Activated T-cell treated with anti-CD3 and anti-CD28 coated beads for 24 hours (primary cell): Measurements from ENCODE around the gene COX6B2.

ENCODE experiments used
- DNase-seq: peaks from one replicate; pipeline ENCODE4 v3.0.0-alpha.2; 2020; ENCODE audit warnings: low read depth

The COX6B2 gene

GRCh38 chr19:55383279-55384130, 29.0 kb upstream of the COX6B2 start:
- peak; percentile 29 for DNase-seq

- no peak for DNase-seq
These were observed 28.1 kb upstream of the COX6B2 start for GRCh38 chr19:55382522-55383054.

- no peak for DNase-seq
These were observed 27.5 kb upstream of the COX6B2 start for GRCh38 chr19:55382013-55382412.

- no peak for DNase-seq
These were observed 24.7 kb upstream of the COX6B2 start for GRCh38 chr19:55379174-55379573.

GRCh38 chr19:55377356-55378131, 23.0 kb upstream of the COX6B2 start:
- DNase-seq = no peak

GRCh38 chr19:55376241-55376933, 21.9 kb upstream of the COX6B2 start, which contains the start of gene TMEM190:
TSS of gene TMEM190 (plus strand) at chr19:55376826. CDS start at chr19:55376854, 28 bp downstream.
- DNase-seq = no peak

GRCh38 chr19:55373993-55374757, 19.7 kb upstream of the COX6B2 start:
- no peak for DNase-seq

GRCh38 chr19:55373306-55373992, 18.9 kb upstream of the COX6B2 start:
- no peak for DNase-seq

- no peak for DNase-seq
These were observed 18.0 kb upstream of the COX6B2 start for GRCh38 chr19:55372316-55373081.

- no peak for DNase-seq
These were observed 15.9 kb upstream of the COX6B2 start, which contains the start of gene IL11 for GRCh38 chr19:55370305-55370988. TSS of gene IL11 (minus strand) at chr19:55370463. CDS start at chr19:55370310, 153 bp downstream.

- no peak for DNase-seq
These were observed 15.3 kb upstream of the COX6B2 start for GRCh38 chr19:55369653-55370304.

- no peak for DNase-seq
These were observed 14.4 kb upstream of the COX6B2 start for GRCh38 chr19:55368701-55369563.

- DNase-seq = no peak
These were observed 13.6 kb upstream of the COX6B2 start for GRCh38 chr19:55368106-55368505.

GRCh38 chr19:55366790-55367189, 12.3 kb upstream of the COX6B2 start:
- DNase-seq = no peak

- DNase-seq = no peak
These were observed 11.4 kb upstream of the COX6B2 start for GRCh38 chr19:55365964-55366363.

GRCh38 chr19:55365245-55365644, 10.7 kb upstream of the COX6B2 start:
- DNase-seq = no peak

GRCh38 chr19:55362990-55363716, 8.6 kb upstream of the COX6B2 start, which contains the start of gene GARIN5B:
TSS of gene GARIN5B (minus strand) at chr19:55363260. CDS start at chr19:55363066, 194 bp downstream.
- DNase-seq = no peak
